Thyroid gland (tissue), 4 donors: ENCODE data around the gene C5. TPM values are rescaled to one million over a fixed set of nuclear protein-coding genes. Genes with fewer than 3 reads are reported as not detected.

Experiments
- DNase-seq, 2 donors: peaks; one replicate each; pipeline ENCODE4 v3.0.0-alpha.2; 2019
- H3K27ac ChIP-seq, 3 donors: fragments of 200-600 bp; sonication (generic); 1 replicate in 2 of 3; 2 replicates in 1 of 3; pipeline ENCODE4 v1.5.1; 2016 to 2019; ENCODE audit warnings: mild to moderate bottlenecking in 1 of 3, moderate library complexity in 1 of 3
- H3K27me3 ChIP-seq: fragments of 200-600 bp; sonication (generic); one replicate; pipeline ENCODE4 v1.5.1; 2019
- H3K36me3 ChIP-seq, 2 donors: fragments of 200-600 bp; sonication (generic); one replicate each; pipeline ENCODE4 v1.5.1; 2016 to 2019
- H3K4me1 ChIP-seq, 2 donors: fragments of 200-600 bp; sonication (generic); one replicate each; pipeline ENCODE4 v1.5.1; 2017 to 2019
- H3K4me3 ChIP-seq, 3 donors: fragments of 200-600 bp; sonication (generic); replicated peaks in 1 of 3; 1 replicate in 2 of 3; 2 replicates in 1 of 3; pipeline ENCODE4 v1.5.1; 2016; ENCODE audit warnings: mild to moderate bottlenecking in 1 of 3
- H3K9me3 ChIP-seq: fragments of 200-600 bp; sonication (generic); one replicate; pipeline ENCODE4 v1.5.1; 2017
- CTCF ChIP-seq, 6 experiments: fragments of 200-600 bp in 3 of 6; fragments of 450-650 bp in 3 of 6; sonication (generic) in 3 of 6; IDR thresholded peaks; one replicate each; pipeline ENCODE4 v1.5.1; 2016 to 2019; ENCODE audit warnings: antibody characterized with exemption in 6 of 6, mild to moderate bottlenecking in 2 of 6, inconsistent platforms in 1 of 6, moderate library complexity in 1 of 6
- POLR2A ChIP-seq, 2 donors: fragments of 450-650 bp; IDR thresholded peaks; one replicate each; pipeline ENCODE4 v1.6.1; 2017; ENCODE audit warnings: antibody characterized with exemption in 2 of 2, mild to moderate bottlenecking in 2 of 2, moderate library complexity in 1 of 2
- WGBS, 2 donors: methylation state at CpG; one replicate each; pipeline ENCODE4 v1.1.5; 2017; 5-methylcytosine and 5-hydroxymethylcytosine counted together
- intact Hi-C: fragments of 100-400 bp; cut with DNase I; formaldehyde crosslinking; loops from one replicate; pipeline ENCODE4 v1.15.1; 2023
- total RNA-seq, 4 donors: library from RNA; depleted of rRNA; stranded (reverse); fragments of >200 nt; gene quantifications; one replicate each; pipeline ENCODE4 v1.2.3, GENCODE V29; 2016

Gene C5
- total RNA-seq, 4 donors from 2014 or later = 1.7 to 3.4 (median 2.8) TPM

- peak overlapping the region in 2 of 3 donors; percentile 78 to 91 for H3K27ac ChIP-seq
- 41 to 51% methylated on average over 2 of the region's 2 CpGs for WGBS, 2 donors
- intact Hi-C loops = loop anchor here (5.0 kb wide), 2 partner anchors 59 to 179 kb away; partner anchors contain the start of gene PHF19
- H3K27me3 ChIP-seq = no peaks in the 10 kb centered on the region
- no peaks in the 10 kb centered on the region for H3K9me3 ChIP-seq
- DNase-seq = no peak
- H3K4me3 ChIP-seq = no peak overlapping the region
- H3K4me1 ChIP-seq = peaks cover 32 to 52% of the 10 kb centered on the region in 2 donors
- peak in 2 of 6 experiments; percentile 13 to 20 for TF ChIP-seq CTCF (IDR thresholded peaks at IDR 0.05)
- TF ChIP-seq POLR2A (IDR thresholded peaks at IDR 0.05) = no peak
- no peaks in the 10 kb centered on the region for H3K36me3 ChIP-seq
These were observed 113.3 kb downstream of the C5 start for GRCh38 chr9:120936764-120937122.

- H3K4me3 ChIP-seq = no peak overlapping the region
- no peaks in the 10 kb centered on the region for H3K9me3 ChIP-seq
- TF ChIP-seq CTCF (IDR thresholded peaks at IDR 0.05) (peak; percentile 73 to 89 (median 79)), POLR2A (IDR thresholded peaks at IDR 0.05) (no peak)
- intact Hi-C loops = loop anchor here (5.0 kb wide), 2 partner anchors 59 to 179 kb away; partner anchors contain the start of gene PHF19
- H3K36me3 ChIP-seq = no peaks in the 10 kb centered on the region
- H3K27ac ChIP-seq = peak overlapping the region; percentile 57 to 91 (median 78)
- peak; percentile 91 to 94 for DNase-seq
- peaks cover 33 to 52% of the 10 kb centered on the region in 2 donors for H3K4me1 ChIP-seq
- H3K27me3 ChIP-seq = no peaks in the 10 kb centered on the region
- 18 to 28% methylated on average over 10 of the region's 10 CpGs for WGBS, 2 donors
These were observed 113.9 kb downstream of the C5 start for GRCh38 chr9:120936011-120936763.

GRCh38 chr9:120935383-120935857 is 114.7 kb downstream of the C5 start:
- peak overlapping the region; percentile 57 to 91 (median 78) for H3K27ac ChIP-seq
- no peaks in the 10 kb centered on the region for H3K9me3 ChIP-seq
- H3K4me3 ChIP-seq = no peak overlapping the region
- WGBS, 2 donors = 2 to 4% methylated on average over 4 of the region's 4 CpGs
- TF ChIP-seq POLR2A (IDR thresholded peaks at IDR 0.05) (peak in 1 of 2 donors; percentile 77), CTCF (IDR thresholded peaks at IDR 0.05) (no peak)
- H3K27me3 ChIP-seq = no peaks in the 10 kb centered on the region
- intact Hi-C loops = loop anchor here (5.0 kb wide), 2 partner anchors 58 to 178 kb away; partner anchors contain the start of gene PHF19
- peaks cover 36 to 56% of the 10 kb centered on the region in 2 donors for H3K4me1 ChIP-seq
- peak; percentile 99 for DNase-seq
- H3K36me3 ChIP-seq = no peaks in the 10 kb centered on the region

GRCh38 chr9:120934281-120934680 is 115.8 kb downstream of the C5 start:
- WGBS, 2 donors = 56 to 58% methylated on average over 3 of the region's 3 CpGs
- intact Hi-C loops = no loop called here
- no peak overlapping the region for H3K4me3 ChIP-seq
- H3K4me1 ChIP-seq = peaks cover 40 to 66% of the 10 kb centered on the region in 2 donors
- no peak for DNase-seq
- no peaks in the 10 kb centered on the region for H3K9me3 ChIP-seq
- peak overlapping the region; percentile 32 to 91 (median 78) for H3K27ac ChIP-seq
- no peaks in the 10 kb centered on the region for H3K27me3 ChIP-seq
- H3K36me3 ChIP-seq = no peaks in the 10 kb centered on the region
- TF ChIP-seq POLR2A (IDR thresholded peaks at IDR 0.05) (no peak), CTCF (IDR thresholded peaks at IDR 0.05) (no peak)
